GM12878 (cell line): ENCODE results near the gene PTCD3. TPM values are rescaled to one million over a fixed set of nuclear protein-coding genes. Genes with fewer than 3 reads are reported as not detected.

Experiments
- ATAC-seq: fragments of 200-7000 bp; cut with Tn5 transposase; 3 replicates; pipeline ENCODE4 v1.9.1; 2020; ENCODE audit warnings: mild to moderate bottlenecking, moderate library complexity
- BruUV-seq: library from RNA; stranded (reverse); fragments of 400-500 nt; replicated peaks from 2 replicates; lab custom pipeline; 2021; lab: Mats Ljungman, UMichigan
- CTCF ChIA-PET: fragments of 300-600 bp; sonication (Branson Sonifier 250); formaldehyde crosslinking; extraction: SDS; loops from one replicate; lab custom pipeline; 2021; ENCODE audit warnings: inconsistent platforms; lab: Yijun Ruan, JAX
- POLR2A ChIA-PET: fragments of 350-600 bp; formaldehyde crosslinking; extraction: SDS; loops from one replicate; lab custom pipeline; 2021; ENCODE audit warnings: inconsistent platforms; lab: Charles Lee
- RAD21 ChIA-PET: fragments of 300-600 bp; sonication (Branson Sonifier 250); formaldehyde crosslinking; loops from one replicate; lab custom pipeline; 2023; ENCODE audit warnings: antibody characterized with exemption; ENCODE audit not compliant: unreplicated experiment; lab: Charles Lee
- SMC1A ChIA-PET: fragments of 300-600 bp; sonication (Branson Sonifier 250); formaldehyde crosslinking; loops from one replicate; lab custom pipeline; 2023; ENCODE audit not compliant: unreplicated experiment, uncharacterized antibody; lab: Charles Lee
- DNase-seq: peaks from one replicate; pipeline ENCODE4 v3.0.0-alpha.2; 2011; ENCODE audit warnings: low read depth, low spot score
- FAIRE-seq: peaks from 3 replicates; lab custom pipeline; 2011; peaks lifted over from hg19 to GRCh38; lab: Jason Lieb, UNC
- H2AFZ ChIP-seq: 2 replicates; pipeline ENCODE4 v1.6.0; 2011; ENCODE audit warnings: low read depth, low read length, control low read depth; ENCODE audit not compliant: control insufficient read depth
- H3K27ac ChIP-seq: 2 replicates; pipeline ENCODE4 v1.5.1; 2011; ENCODE audit warnings: control low read depth; ENCODE audit not compliant: control insufficient read depth, insufficient read depth
- H3K27me3 ChIP-seq, 2 experiments: replicated peaks in 1 of 2; 2 replicates each; pipeline versions ENCODE4 v1.6.0 to v1.6.1; 2011; ENCODE audit warnings: low read length in 1 of 2; ENCODE audit not compliant: control insufficient read depth in 2 of 2, insufficient read depth in 2 of 2
- H3K36me3 ChIP-seq, 2 experiments: 2 replicates each; pipeline ENCODE4 v1.5.1; 2011; ENCODE audit warnings: low read length in 1 of 2; ENCODE audit not compliant: control insufficient read depth in 2 of 2, insufficient read depth in 2 of 2
- H3K4me1 ChIP-seq: 2 replicates; pipeline ENCODE4 v1.6.1; 2011; ENCODE audit warnings: mild to moderate bottlenecking, low read length, moderate library complexity, mixed read lengths; ENCODE audit not compliant: control insufficient read depth, insufficient read depth
- H3K4me2 ChIP-seq: 2 replicates; pipeline ENCODE4 v1.6.0; 2011; ENCODE audit warnings: control low read depth; ENCODE audit not compliant: control insufficient read depth, insufficient read depth
- H3K4me3 ChIP-seq: fragments of 200-600 bp; sonication (generic); 2 replicates; pipeline ENCODE4 v1.5.1; 2016
- H3K79me2 ChIP-seq: 2 replicates; pipeline ENCODE4 v1.6.0; 2011; ENCODE audit warnings: low read length; ENCODE audit not compliant: control insufficient read depth, insufficient read depth
- H3K9ac ChIP-seq: 2 replicates; pipeline ENCODE4 v1.8.0; 2011; ENCODE audit warnings: low read length, control low read depth, mixed read lengths; ENCODE audit not compliant: control insufficient read depth, insufficient read depth
- H3K9me3 ChIP-seq: replicated peaks from 3 replicates; pipeline ENCODE4 v1.5.1; 2011; ENCODE audit warnings: mild to moderate bottlenecking, low read length; ENCODE audit not compliant: control insufficient read depth, insufficient read depth
- H4K20me1 ChIP-seq: 2 replicates; pipeline ENCODE4 v1.6.0; 2011; ENCODE audit not compliant: control insufficient read depth, insufficient read depth
- ATF2 ChIP-seq: IDR thresholded peaks from 2 replicates; pipeline ENCODE4 v1.6.1; 2012; ENCODE audit warnings: low read length, inconsistent platforms
- CTCF ChIP-seq, 3 experiments: IDR thresholded peaks in 2 of 3; conservative IDR thresholded peaks in 1 of 3; 2 replicates each; pipeline ENCODE4 v1.5.1; 2011; ENCODE audit warnings: low read depth in 3 of 3, low read length in 3 of 3, mild to moderate bottlenecking in 3 of 3, control low read depth in 2 of 3, moderate library complexity in 2 of 3, inconsistent platforms in 1 of 3, mixed read lengths in 1 of 3; ENCODE audit not compliant: control insufficient read depth in 2 of 3, insufficient read depth in 1 of 3; ENCODE audit errors: extremely low read depth in 1 of 3
- FOXK2 ChIP-seq: fragments of 450-650 bp; IDR thresholded peaks from 2 replicates; pipeline ENCODE4 v1.6.1; 2017; ENCODE audit warnings: mild to moderate bottlenecking, moderate library complexity
- MTA2 ChIP-seq: fragments of 450-650 bp; IDR thresholded peaks from 2 replicates; pipeline ENCODE4 v1.6.1; 2016; ENCODE audit warnings: low read depth, mild to moderate bottlenecking, moderate library complexity
- NFYB ChIP-seq: IDR thresholded peaks from 2 replicates; pipeline ENCODE4 v1.6.1; 2011; ENCODE audit warnings: low read depth, mild to moderate bottlenecking, low read length, improper control_type of control experiment, moderate library complexity; ENCODE audit not compliant: insufficient read depth
- NKRF ChIP-seq: fragments of 450-650 bp; conservative IDR thresholded peaks from 2 replicates; pipeline ENCODE4 v1.6.1; 2017; ENCODE audit warnings: mild to moderate bottlenecking, moderate library complexity
- RBBP5 ChIP-seq: fragments of 200-600 bp; sonication (generic); conservative IDR thresholded peaks from 2 replicates; pipeline ENCODE4 v1.6.1; 2016
- RELA ChIP-seq: fragments of 450-650 bp; IDR thresholded peaks from 2 replicates; pipeline ENCODE4 v1.8.0; 2014; ENCODE audit warnings: borderline replicate concordance; ENCODE audit not compliant: partially characterized antibody
- RUNX3 ChIP-seq: IDR thresholded peaks from 2 replicates; pipeline ENCODE4 v1.6.1; 2012; ENCODE audit warnings: low read length, inconsistent platforms
- SUPT20H ChIP-seq: IDR thresholded peaks from 2 replicates; pipeline ENCODE4 v1.6.1; 2011; ENCODE audit warnings: low read depth, mild to moderate bottlenecking, low read length, moderate library complexity, borderline replicate concordance; ENCODE audit not compliant: control insufficient read depth
- ZZZ3 ChIP-seq: IDR thresholded peaks from 2 replicates; pipeline ENCODE4 v1.6.1; 2011; ENCODE audit warnings: low read depth; ENCODE audit not compliant: control insufficient read depth, insufficient read length
- WGBS: methylation state at CpG from one replicate; pipeline ENCODE4 v1.1.6; 2016; ENCODE audit warnings: low lambda C conversion rate; ENCODE audit not compliant: insufficient replicate concordance, insufficient coverage; ENCODE audit errors: missing lambda C conversion rate; 5-methylcytosine and 5-hydroxymethylcytosine counted together
- in situ Hi-C: fragments of 300-500 bp; cut with MboI; formaldehyde crosslinking; loops from 9 replicates; pipeline ENCODE4 v1.14.3; 2018; ENCODE audit warnings: mixed read lengths
- intact Hi-C: fragments of 100-400 bp; cut with micrococcal nuclease; formaldehyde crosslinking; loops from one replicate; pipeline ENCODE4 v1.14.2; 2022; ENCODE audit not compliant: unreplicated experiment
- polyA plus RNA-seq, 11 experiments: library from polyadenylated mRNA; depleted of rRNA in 4 of 11; unstranded in 6 of 11; stranded (reverse) in 5 of 11; fragments of >200 nt; fragmentation: Nextera tagmentation in 4 of 11; fragmentation: Illumina TruSeq in 1 of 11; extraction: Ambion mirVana in 4 of 11; extraction: Trizol in 1 of 11; gene quantifications; 1 replicate in 1 of 11; 2 replicates in 10 of 11; pipeline versions ENCODE4 v1.2.1 to v1.2.3, GENCODE V29; 2011 to 2016; ENCODE audit warnings: inconsistent platforms in 2 of 11, missing spikeins in 2 of 11, low read depth in 1 of 11
- total RNA-seq, 4 experiments: library from RNA; depleted of rRNA in 3 of 4; stranded (reverse); fragments of >200 nt in 3 of 4; fragmentation: Illumina TruSeq in 1 of 4; extraction: Trizol in 1 of 4; gene quantifications; 2 replicates each; pipeline versions ENCODE4 v1.2.1 to v1.2.3, GENCODE V29; 2013 to 2021

PTCD3 gene
- total and polyA plus RNA-seq, 10 of the 15 experiments (the other 5 are each of a cell fraction or from before 2014, with no cell fraction given): 44.7 to 177 (median 127) TPM

GRCh38 chr2:86124683-86125082 lies 18.6 kb downstream of the PTCD3 start:
- Histone ChIP-seq H3K27ac (no peak overlapping the region), H3K79me2 (no peaks in the 10 kb centered on the region), H3K27me3 (no peaks in the 10 kb centered on the region), H3K36me3 (peaks cover 9 to 38% of the 10 kb centered on the region in 2 experiments), H2AFZ (no peak overlapping the region), H3K4me1 (peaks cover 4% of the 10 kb centered on the region; the same call in 1 of the 2 replicates), H3K9ac (no peak overlapping the region), H3K4me3 (no peak overlapping the region), H4K20me1 (no peaks in the 10 kb centered on the region), H3K9me3 (no peaks in the 10 kb centered on the region), H3K4me2 (no peak overlapping the region)
- TF ChIP-seq RBBP5 (no peak), FOXK2 (no peak)
- ChIA-PET RAD21 (interaction anchor here (0.7 kb wide), 1 partner anchor 294 kb away, joined by 3 read pairs; no protein-coding TSS in a partner anchor), POLR2A (no interaction called here), CTCF (interaction anchor here (0.6 kb wide), 1 partner anchor 720 kb away, joined by 3 read pairs; no protein-coding TSS in a partner anchor), SMC1A (interaction anchor here (3.2 kb wide), 1 partner anchor 12 kb away, joined by 12 read pairs; no protein-coding TSS in a partner anchor)
- 98% methylated on average over 5 of the region's 5 CpGs for WGBS
- intact Hi-C loops: no loop called here
- FAIRE-seq (no peak), ATAC-seq (no peak), DNase-seq (no peak)
- in situ Hi-C loops: loop anchor here (5.0 kb wide), 1 partner anchor 47 kb away; no protein-coding TSS in a partner anchor
- no TSS peak for BruUV-seq

- POLR2A ChIA-PET: interaction anchor here (1.1 kb wide), 1 partner anchor 17 kb away, joined by 3 read pairs; no protein-coding TSS in a partner anchor
- no peak for TF ChIP-seq ATF2
- TF ChIP-seq RUNX3: no peak
- no peak for TF ChIP-seq NKRF
- TF ChIP-seq MTA2: no peak
- TF ChIP-seq RELA: no peak
- no peak for TF ChIP-seq NFYB
- no peak for TF ChIP-seq SUPT20H
- no peak for TF ChIP-seq CTCF (IDR thresholded peaks at IDR 0.05 in 2 of 3, conservative IDR thresholded peaks at IDR 0.05 in 1 of 3; ENCODE audit: control insufficient read depth in 2 of 3, extremely low read depth in 1 of 3, insufficient read depth in 1 of 3, low read depth in 3 of 3, low read length in 3 of 3)
- TF ChIP-seq ZZZ3: no peak
Measured at GRCh38 chr2:86134709-86135108, 28.7 kb downstream of the PTCD3 start.

More at GRCh38 chr2:86134709-86135108, 28.7 kb downstream of the PTCD3 start:
- Histone ChIP-seq H3K4me1 (peaks cover 4% of the 10 kb centered on the region; the same call in 1 of the 2 replicates), H3K36me3 (peaks cover 21 to 55% of the 10 kb centered on the region in 2 experiments), H4K20me1 (no peaks in the 10 kb centered on the region), H3K79me2 (no peaks in the 10 kb centered on the region), H3K4me3 (no peak overlapping the region), H3K27me3 (no peaks in the 10 kb centered on the region), H3K4me2 (no peak overlapping the region), H2AFZ (no peak overlapping the region), H3K9ac (no peak overlapping the region), H3K9me3 (no peaks in the 10 kb centered on the region), H3K27ac (no peak overlapping the region)
- 84% methylated on average over 4 of the region's 4 CpGs for WGBS
- FAIRE-seq: no peak
- ATAC-seq: no peak
- ChIA-PET SMC1A (interaction anchor here (1.2 to 1.7 kb wide), 2 partner anchors 17 to 31 kb away, joined by 3 to 4 read pairs; no protein-coding TSS in a partner anchor), CTCF (interaction anchor here (0.7 to 1.0 kb wide), 2 partner anchors 10 to 47 kb away, joined by 3 read pairs; no protein-coding TSS in a partner anchor), RAD21 (interaction anchor here (0.9 kb wide), 1 partner anchor 308 kb away, joined by 3 read pairs; no protein-coding TSS in a partner anchor)
- in situ Hi-C loops (no loop called here), intact Hi-C loops (no loop called here)
- DNase-seq: no peak
- BruUV-seq: no TSS peak
